ENCODE data around the gene PLAU. TPM values are rescaled to one million over a fixed set of nuclear protein-coding genes. Genes with fewer than 3 reads are reported as not detected.
A peak's percentile ranks its signal among the peaks of the same experiment; 100 is the strongest.

The PLAU gene
- total RNA-seq, 1 donor from 2014 or later, result 54.8 TPM

- no peak overlapping the region for H3K27ac Mint-ChIP-seq (ENCODE audit: unreplicated experiment)
- no peaks in the 10 kb centered on the region for H3K9me3 Mint-ChIP-seq (ENCODE audit: low read depth)
- TF ChIP-seq, protein P1, sequence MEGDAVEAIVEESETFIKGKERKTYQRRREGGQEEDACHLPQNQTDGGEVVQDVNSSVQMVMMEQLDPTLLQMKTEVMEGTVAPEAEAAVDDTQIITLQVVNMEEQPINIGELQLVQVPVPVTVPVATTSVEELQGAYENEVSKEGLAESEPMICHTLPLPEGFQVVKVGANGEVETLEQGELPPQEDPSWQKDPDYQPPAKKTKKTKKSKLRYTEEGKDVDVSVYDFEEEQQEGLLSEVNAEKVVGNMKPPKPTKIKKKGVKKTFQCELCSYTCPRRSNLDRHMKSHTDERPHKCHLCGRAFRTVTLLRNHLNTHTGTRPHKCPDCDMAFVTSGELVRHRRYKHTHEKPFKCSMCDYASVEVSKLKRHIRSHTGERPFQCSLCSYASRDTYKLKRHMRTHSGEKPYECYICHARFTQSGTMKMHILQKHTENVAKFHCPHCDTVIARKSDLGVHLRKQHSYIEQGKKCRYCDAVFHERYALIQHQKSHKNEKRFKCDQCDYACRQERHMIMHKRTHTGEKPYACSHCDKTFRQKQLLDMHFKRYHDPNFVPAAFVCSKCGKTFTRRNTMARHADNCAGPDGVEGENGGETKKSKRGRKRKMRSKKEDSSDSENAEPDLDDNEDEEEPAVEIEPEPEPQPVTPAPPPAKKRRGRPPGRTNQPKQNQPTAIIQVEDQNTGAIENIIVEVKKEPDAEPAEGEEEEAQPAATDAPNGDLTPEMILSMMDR (IDR thresholded peaks at IDR 0.05), result no peak
- peaks cover 10% of the 10 kb centered on the region for H3K36me3 Mint-ChIP-seq (ENCODE audit: low read depth)
- DNase-seq (ENCODE audit: low spot score), result no peak
- no peak overlapping the region for H3K4me3 Mint-ChIP-seq (ENCODE audit: unreplicated experiment)
- H3K27me3 Mint-ChIP-seq (ENCODE audit: low read depth), result no peaks in the 10 kb centered on the region
- peaks cover 17% of the 10 kb centered on the region for H3K4me1 Mint-ChIP-seq (ENCODE audit: low read depth)
These were observed 45.2 kb upstream of the PLAU start for GRCh38 chr10:73865459-73866442.

DNA sequence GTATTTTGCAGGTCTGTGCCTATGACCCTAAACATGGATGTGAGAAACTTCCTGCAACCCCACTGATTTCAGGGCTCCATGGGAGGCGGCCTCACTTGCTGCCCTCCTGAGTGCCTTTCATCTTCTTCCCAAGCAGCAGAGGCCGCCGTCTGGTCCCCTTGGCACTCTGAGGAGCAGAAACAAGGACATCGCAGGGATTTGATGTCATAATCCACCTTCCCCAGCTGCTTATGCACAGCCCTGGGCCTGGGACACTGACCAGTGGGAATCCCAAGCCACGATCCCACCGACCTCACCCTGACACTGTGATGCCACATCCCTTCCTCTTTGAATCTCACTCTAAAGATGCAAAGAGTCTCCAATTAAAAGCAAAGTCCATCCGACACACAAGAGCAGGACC is 44.3 kb upstream of the PLAU start:
- Mint-ChIP-seq H3K27ac (ENCODE audit: unreplicated experiment) (no peak overlapping the region), H3K9me3 (ENCODE audit: low read depth) (no peaks in the 10 kb centered on the region), H3K27me3 (ENCODE audit: low read depth) (no peaks in the 10 kb centered on the region), H3K4me1 (ENCODE audit: low read depth) (peaks cover 18% of the 10 kb centered on the region), H3K4me3 (ENCODE audit: unreplicated experiment) (no peak overlapping the region), H3K36me3 (ENCODE audit: low read depth) (peaks cover 10% of the 10 kb centered on the region)
- TF ChIP-seq, protein P1 (IDR thresholded peaks at IDR 0.05), result no peak
- DNase-seq (ENCODE audit: low spot score), result no peak

GRCh38 chr10:73867126-73867807 is 43.7 kb upstream of the PLAU start:
- DNase-seq (ENCODE audit: low spot score), result no peak
- Mint-ChIP-seq H3K36me3 (ENCODE audit: low read depth) (peaks cover 14% of the 10 kb centered on the region), H3K9me3 (ENCODE audit: low read depth) (no peaks in the 10 kb centered on the region), H3K27ac (ENCODE audit: unreplicated experiment) (peak overlapping the region; percentile 17), H3K4me3 (ENCODE audit: unreplicated experiment) (peak overlapping the region; percentile 31), H3K4me1 (ENCODE audit: low read depth) (peaks cover 24% of the 10 kb centered on the region), H3K27me3 (ENCODE audit: low read depth) (no peaks in the 10 kb centered on the region)
- TF ChIP-seq, protein P1 (IDR thresholded peaks at IDR 0.05), result no peak

- TF ChIP-seq, protein P1 (IDR thresholded peaks at IDR 0.05), result no peak
- DNase-seq (ENCODE audit: low spot score), result no peak
- H3K27ac Mint-ChIP-seq (ENCODE audit: unreplicated experiment), result no peak overlapping the region
- H3K4me3 Mint-ChIP-seq (ENCODE audit: unreplicated experiment), result no peak overlapping the region
- peaks cover 32% of the 10 kb centered on the region for H3K4me1 Mint-ChIP-seq (ENCODE audit: low read depth)
- no peaks in the 10 kb centered on the region for H3K27me3 Mint-ChIP-seq (ENCODE audit: low read depth)
- H3K9me3 Mint-ChIP-seq (ENCODE audit: low read depth), result no peaks in the 10 kb centered on the region
- peaks cover 16% of the 10 kb centered on the region for H3K36me3 Mint-ChIP-seq (ENCODE audit: low read depth)
These were observed 42.9 kb upstream of the PLAU start for GRCh38 chr10:73867871-73868631.
